ENCODE measurements around the gene DCLK1.

- no peak for TF ChIP-seq CTCF (IDR thresholded peaks at IDR 0.05; ENCODE audit: poor library complexity)
- TF ChIP-seq EZH2 (IDR thresholded peaks at IDR 0.05; ENCODE audit: borderline replicate concordance): no peak
- TF ChIP-seq EZH2phosphoT487 (IDR thresholded peaks at IDR 0.05; ENCODE audit: low read depth, severe bottlenecking, unreplicated experiment): no peak
Observed at GRCh38 chr13:35927567-35928021, 203.6 kb downstream of the DCLK1 start.

Measured in hepatocyte (in vitro differentiated cells).